ENCODE measurements around the gene C1orf21.

- no peak for TF ChIP-seq POLR2A (IDR thresholded peaks at IDR 0.05)
- TF ChIP-seq CTCF (IDR thresholded peaks at IDR 0.05), result no peak
Measured at GRCh38 chr1:184533049-184533448, 146.2 kb downstream of the C1orf21 start.

Data from Peyer's patch (tissue), 4 donors.